Transverse colon (tissue), 4 donors: ENCODE data around the gene SYT14.

Experiments
- CTCF ChIP-seq, 5 experiments: fragments of 200-600 bp in 3 of 5; fragments of 450-650 bp in 2 of 5; sonication (generic) in 3 of 5; IDR thresholded peaks; 1 replicate in 2 of 5; 2 replicates in 3 of 5; pipeline ENCODE4 v1.5.1; 2016 to 2017; ENCODE audit warnings: antibody characterized with exemption in 5 of 5, inconsistent platforms in 3 of 5, mild to moderate bottlenecking in 2 of 5, moderate library complexity in 1 of 5
- POLR2AphosphoS5 ChIP-seq, 3 donors: sonication (generic); formaldehyde crosslinking; IDR thresholded peaks; one replicate each; pipeline ENCODE4 v1.6.1; 2016; ENCODE audit warnings: antibody characterized with exemption in 3 of 3

GRCh38 chr1:209895709-209896108 lies 42.3 kb upstream of the SYT14 start:
- no peak for TF ChIP-seq CTCF (IDR thresholded peaks at IDR 0.05)
- TF ChIP-seq POLR2AphosphoS5 (IDR thresholded peaks at IDR 0.05): no peak
